GM12873 (cell line): ENCODE measurements around the gene SLC16A8.

ENCODE experiments used
- CTCF ChIP-seq: IDR thresholded peaks from 2 replicates; pipeline ENCODE4 v1.5.1; 2012; ENCODE audit warnings: low read depth, mild to moderate bottlenecking, moderate library complexity, low read length, control low read depth; ENCODE audit not compliant: insufficient read depth; ENCODE audit errors: missing control alignments

Gene SLC16A8

GRCh38 chr22:38106814-38107578, 23.0 kb upstream of the SLC16A8 start:
- TF ChIP-seq CTCF, result no peak

- peak; percentile 45 for TF ChIP-seq CTCF
These were observed 20.1 kb upstream of the SLC16A8 start for GRCh38 chr22:38104084-38104483.

- no peak for TF ChIP-seq CTCF
These were observed 19.7 kb upstream of the SLC16A8 start for GRCh38 chr22:38103641-38104040.

GRCh38 chr22:38098410-38099249, 14.6 kb upstream of the SLC16A8 start:
- no peak for TF ChIP-seq CTCF

GRCh38 chr22:38097557-38098409, 13.8 kb upstream of the SLC16A8 start:
- TF ChIP-seq CTCF, result no peak

GRCh38 chr22:38097058-38097457, 13.1 kb upstream of the SLC16A8 start:
- no peak for TF ChIP-seq CTCF
